GM21390 (cell line): Measurements from ENCODE around the gene ATAD1.
"Not testable (repeated sequence)": the region's sequence is repeated elsewhere in the genome, so short reads cannot be mapped to it uniquely, and the experiment has no call there.

Experiments used
- ATAC-seq: cut with Tn5 transposase; IDR thresholded peaks from one replicate; pipeline ENCODE4 v1.9.1; 2021; ENCODE audit not compliant: unreplicated experiment

The ATAD1 gene

GRCh38 chr10:87804939-87805569 lies 13.0 kb downstream of the ATAD1 start:
- ATAC-seq, result no peak

DNA sequence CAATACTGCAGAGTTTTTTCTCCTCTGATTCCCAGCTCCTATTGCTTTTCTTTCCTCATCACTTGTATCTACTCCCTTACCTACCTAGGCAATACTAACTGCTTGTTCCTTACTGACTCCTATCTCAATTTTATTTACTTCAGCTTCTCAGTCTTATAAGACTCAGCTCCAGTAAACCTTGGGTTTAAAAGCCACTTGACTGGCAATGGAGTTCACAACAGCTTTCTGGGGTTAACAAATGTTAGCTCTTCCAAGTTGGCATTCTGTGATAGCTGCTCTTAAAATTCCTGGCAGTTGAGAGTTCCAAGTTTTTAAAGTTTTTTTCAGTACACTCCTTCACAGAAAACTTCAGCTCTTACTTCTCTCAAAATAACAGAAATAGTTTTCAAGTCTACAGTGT lies 14.2 kb downstream of the ATAD1 start:
- ATAC-seq, result no peak

GRCh38 chr10:87803328-87803727 lies 14.7 kb downstream of the ATAD1 start:
- no peak for ATAC-seq

- not testable (repeated sequence) for ATAC-seq
Observed at GRCh38 chr10:87801813-87802435, 16.1 kb downstream of the ATAD1 start.

GRCh38 chr10:87799860-87800259 lies 18.2 kb downstream of the ATAD1 start:
- ATAC-seq, result no peak

DNA sequence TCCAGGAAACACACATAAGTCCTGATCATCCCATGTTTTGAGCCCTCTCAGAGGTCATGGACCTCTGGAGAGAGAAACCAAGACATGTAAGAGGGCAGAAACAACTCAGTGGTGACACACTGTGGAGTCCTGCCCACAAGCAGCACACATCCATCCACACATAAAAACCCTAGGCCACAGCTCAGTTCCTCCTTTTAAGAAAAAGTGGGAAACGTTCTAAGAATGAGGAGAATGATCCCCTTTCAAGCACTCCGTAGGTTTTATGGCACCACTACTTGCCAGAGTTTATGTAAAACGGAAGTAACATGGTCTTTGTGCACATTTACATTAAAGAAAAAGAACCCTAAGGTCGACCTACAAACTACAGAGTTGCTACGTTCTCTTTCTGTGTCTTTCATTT lies 19.9 kb downstream of the ATAD1 start:
- no peak for ATAC-seq

DNA sequence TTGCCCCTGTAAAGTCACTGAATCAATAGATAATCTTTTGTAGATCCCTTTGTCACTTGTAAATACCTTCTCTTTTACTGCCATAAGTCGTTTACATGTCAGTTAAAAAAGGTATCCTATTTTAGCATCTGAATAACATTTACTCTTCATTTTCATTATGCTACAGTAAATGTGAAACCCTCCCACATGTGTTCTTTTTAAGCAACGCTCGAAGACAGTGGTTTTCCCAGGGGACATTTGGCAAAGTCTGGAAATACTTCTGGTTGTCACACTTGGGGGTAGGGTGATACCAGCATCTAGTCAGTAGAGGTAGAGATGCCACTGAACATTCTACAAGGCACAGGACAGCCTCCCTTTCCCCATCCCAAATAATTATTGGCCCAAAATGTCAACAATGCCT lies 23.7 kb downstream of the ATAD1 start:
- ATAC-seq, result no peak

DNA sequence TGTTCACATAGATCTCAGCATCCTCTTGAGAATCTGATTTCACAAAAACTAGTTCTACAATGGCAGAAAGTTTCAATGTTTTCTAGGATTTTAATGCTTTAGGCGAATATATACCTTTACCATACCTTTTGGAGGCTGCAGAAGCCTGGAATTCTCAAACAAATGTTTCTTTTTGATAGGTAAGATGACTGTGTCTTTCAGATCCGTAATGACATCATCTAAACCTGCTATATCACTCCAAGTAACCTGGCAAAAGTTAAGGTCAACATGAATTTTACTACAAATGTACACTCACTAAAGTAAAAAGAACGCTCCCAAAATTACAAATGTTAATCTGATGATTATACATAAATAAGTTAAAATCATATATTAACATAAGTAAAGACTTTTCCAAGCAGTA lies 27.8 kb downstream of the ATAD1 start:
- ATAC-seq, result no peak

DNA sequence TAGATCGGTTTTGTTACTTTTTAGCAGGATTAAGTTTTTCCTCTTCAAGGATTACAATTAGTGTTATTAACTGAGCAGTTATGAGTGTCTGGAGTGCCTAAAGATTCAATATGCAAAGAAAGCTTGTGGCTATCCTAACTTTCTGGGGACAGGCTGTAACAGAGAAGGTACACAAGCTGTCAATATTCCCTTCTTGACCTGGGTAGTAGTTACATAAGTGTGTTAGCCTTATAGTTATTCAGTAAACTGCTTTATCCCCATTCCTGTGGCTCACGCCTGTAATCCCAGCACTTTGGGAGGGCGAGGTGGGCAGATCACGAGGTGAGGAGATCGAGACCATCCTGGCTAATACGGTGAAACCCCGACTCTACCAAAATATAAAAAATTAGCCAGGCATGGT lies 31.6 kb downstream of the ATAD1 start:
- ATAC-seq, result no peak

DNA sequence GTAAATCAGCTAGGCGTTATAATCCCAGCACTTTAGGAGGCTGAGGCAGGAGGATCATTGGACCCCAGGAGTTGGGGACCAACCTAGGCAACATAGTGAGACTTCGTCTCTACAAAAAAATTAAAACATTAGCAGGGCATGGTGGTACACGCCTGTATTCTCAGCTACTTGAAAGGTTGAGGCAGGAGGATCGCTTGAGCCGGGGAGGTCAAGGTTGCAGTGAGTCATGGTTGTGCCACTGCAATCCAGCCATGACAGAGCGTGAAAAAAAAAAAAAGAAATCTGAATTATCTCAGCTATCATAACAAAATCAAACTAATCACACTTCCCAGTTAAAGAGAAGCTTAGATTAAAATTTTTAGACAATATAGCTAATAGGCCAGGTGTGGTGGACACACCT lies 35.3 kb downstream of the ATAD1 start:
- ATAC-seq, result no peak

DNA sequence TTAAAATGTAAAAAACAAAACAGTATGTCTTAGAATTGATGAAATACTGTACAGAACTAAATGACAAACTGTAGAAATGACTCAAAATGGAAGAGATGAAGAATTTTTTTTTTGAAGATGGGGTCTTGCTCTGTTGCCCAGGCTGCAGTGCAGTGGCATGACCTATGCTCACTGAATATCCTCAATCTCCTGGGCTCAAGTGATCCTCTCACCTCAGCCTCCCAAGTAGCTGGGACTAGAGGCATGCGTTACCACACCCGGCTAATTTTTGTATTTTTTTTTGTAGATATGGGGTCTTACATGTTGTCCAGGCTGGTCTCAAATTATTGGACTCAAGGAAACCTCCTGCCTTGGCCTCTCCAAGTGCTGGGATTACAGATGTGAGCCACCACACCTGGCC lies 36.5 kb downstream of the ATAD1 start:
- no peak for ATAC-seq

- no peak for ATAC-seq
Observed at GRCh38 chr10:87776328-87776727, 41.7 kb downstream of the ATAD1 start.

DNA sequence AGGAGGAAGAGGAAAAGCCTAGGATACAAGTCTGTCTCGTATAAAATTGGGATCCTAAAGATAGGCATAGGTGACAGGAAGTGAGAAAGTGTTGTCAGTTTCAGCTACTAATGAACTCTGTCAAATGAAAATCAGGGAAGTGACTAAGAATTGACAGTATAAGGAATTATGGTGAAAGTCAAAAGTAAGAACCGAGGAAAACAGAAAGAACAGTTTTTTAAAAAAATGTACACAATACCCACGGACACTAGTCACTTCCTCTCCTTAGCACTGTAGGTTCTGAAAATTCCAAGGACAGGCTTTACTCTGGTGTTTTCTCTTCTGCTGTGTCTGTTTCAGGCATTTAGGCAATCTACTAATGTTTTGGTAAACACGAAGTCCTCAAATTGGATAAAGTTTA lies 42.3 kb downstream of the ATAD1 start:
- no peak for ATAC-seq

DNA sequence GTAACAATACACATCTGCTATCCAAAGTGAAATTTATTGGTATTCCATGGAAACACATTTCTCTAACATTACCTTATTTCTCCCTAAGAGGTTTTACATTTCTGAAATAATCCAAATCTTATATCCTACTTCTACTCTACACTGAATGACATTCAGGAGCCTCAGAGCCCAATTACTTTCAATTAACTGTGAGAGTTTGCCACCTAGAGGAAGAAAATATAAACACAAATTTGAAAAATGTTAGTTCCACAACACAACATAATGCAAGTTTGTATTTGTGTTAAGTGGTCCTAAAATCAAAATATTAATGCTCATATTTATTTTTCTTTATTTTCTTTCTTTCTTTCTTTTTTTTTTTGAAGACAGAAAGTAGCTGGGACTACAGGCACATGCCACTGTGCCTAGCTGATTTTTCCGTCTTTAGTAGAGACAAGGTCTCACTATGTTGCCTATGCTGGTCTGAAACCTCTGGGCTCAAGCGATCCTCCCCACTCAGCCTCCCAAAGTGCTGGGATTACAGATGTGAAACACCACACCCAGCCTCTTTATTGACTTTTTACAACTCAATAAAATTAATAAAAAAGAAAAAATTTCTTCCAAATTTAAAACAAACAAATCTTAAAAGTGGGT lies 46.0 kb downstream of the ATAD1 start:
- ATAC-seq, result no peak

GRCh38 chr10:87767253-87767652 lies 50.8 kb downstream of the ATAD1 start:
- no peak for ATAC-seq

DNA sequence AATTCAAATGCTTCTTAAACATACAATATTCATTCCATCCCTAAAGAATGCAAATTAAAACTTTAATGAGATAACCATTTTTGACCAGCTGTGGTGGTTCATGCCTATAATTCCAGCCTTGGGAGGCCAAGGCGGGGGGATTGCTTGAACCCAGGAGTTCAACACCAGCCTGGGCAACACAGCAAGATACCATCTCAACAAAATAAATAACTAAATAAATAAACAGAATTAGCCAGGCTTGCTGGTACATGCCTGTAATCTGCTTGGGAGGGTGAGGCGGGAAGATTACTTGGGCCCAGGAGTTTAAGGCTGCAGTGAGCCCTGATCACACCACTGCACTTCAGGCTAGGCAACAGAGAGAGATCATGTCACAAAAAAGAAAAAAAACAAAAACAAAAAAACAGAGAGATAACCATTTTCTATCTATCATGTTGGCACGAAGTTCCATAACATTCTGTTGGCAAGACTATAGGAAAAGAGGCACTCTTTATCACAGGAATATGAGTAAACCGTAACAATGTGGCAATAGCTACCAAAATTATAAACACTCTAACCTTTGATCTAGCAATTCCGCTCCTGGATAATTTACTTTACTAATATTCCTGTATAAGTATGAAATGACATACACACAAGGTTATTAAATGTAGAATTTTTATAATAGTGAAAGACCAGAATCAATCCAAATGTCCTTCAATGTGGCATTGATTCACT lies 52.2 kb downstream of the ATAD1 start:
- ATAC-seq, result no peak

DNA sequence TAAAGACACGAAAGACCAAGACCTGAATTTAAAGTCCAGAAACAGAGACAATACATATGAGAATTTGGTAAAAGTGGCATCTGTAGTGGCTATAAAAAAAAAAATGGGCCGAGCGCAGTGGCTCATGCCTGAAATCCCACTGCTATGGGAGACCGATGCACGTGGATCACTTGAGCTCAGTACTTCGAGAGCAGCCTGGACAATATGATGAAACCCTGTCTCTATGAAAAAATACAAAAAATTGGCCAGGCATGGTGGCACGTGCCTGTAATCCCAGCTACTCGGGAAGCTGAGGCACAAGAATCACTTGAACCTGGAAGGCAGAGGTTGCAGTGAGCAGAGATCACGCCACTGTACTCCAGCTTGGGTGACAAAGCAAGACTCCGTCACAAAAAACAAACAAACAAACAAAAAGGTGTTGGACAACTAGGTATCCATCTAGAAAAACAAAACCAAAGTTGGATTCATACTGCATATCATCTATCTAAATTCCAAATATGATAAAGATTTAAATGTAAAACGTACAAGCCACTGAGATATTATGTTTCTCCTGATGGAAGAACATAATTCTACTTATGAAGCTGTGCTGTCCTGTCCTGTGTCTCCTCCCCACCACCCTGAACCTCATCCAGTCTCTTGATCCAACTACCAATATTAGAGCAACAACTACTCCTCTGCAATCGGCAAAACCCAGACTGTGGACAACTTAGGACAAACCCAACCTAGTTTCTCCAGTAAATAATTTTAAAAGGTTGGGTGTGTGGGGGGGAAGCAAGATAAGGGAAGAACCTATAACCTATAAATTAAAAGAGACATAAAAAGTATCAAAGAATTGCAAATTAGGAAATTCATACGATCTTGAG lies 53.7 kb downstream of the ATAD1 start:
- ATAC-seq, result no peak

DNA sequence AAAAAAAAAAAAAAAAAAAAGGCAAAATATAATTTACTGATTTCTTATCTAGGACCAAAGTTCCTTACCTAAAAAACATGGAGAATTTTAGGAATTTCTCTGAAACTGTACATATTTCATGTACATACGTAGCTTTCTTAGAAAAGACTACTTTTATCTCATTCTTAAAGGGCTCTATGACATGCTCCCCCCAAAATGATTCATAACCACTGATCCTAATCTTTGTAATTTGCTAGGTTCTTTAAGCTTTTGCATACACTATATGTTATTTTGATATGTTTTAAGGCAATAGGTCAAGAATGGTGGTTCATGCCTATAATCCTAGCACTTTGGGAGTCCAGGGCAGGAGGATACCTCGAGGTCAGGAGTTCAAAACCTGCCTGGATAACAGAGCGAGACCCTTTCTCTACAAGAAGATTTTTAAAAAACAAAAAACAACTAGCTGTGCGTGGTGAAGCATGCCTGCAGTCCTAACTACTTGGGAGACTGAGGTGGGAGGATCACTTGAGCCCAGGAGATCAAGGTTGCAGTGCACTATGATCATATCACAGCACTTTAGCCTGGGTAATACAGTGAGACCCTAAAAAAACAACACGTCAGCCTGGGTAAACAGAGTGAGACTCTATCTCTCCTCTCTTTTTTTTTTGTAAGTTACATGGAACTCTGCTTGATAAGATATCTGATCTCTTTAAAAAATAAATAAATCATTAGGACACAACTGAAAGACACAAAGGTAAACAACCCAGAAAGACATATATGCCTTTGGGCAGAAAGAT lies 54.8 kb downstream of the ATAD1 start:
- ATAC-seq, result no peak

- ATAC-seq, result no peak
Observed at GRCh38 chr10:87761892-87762291, 56.1 kb downstream of the ATAD1 start.

GRCh38 chr10:87761153-87761552 lies 56.9 kb downstream of the ATAD1 start:
- no peak for ATAC-seq
